Measurements from ENCODE around the gene E2F4. TPM values are rescaled to one million over a fixed set of nuclear protein-coding genes. Genes with fewer than 3 reads are reported as not detected.

E2F4 gene, protein sequence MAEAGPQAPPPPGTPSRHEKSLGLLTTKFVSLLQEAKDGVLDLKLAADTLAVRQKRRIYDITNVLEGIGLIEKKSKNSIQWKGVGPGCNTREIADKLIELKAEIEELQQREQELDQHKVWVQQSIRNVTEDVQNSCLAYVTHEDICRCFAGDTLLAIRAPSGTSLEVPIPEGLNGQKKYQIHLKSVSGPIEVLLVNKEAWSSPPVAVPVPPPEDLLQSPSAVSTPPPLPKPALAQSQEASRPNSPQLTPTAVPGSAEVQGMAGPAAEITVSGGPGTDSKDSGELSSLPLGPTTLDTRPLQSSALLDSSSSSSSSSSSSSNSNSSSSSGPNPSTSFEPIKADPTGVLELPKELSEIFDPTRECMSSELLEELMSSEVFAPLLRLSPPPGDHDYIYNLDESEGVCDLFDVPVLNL
- 123 and 140 TPM in 2 replicates for polyA plus RNA-seq (2014; cell fraction: cytosol; rRNA removed)
- polyA plus RNA-seq (2014; cell fraction: nucleus; rRNA removed) = 436 and 437 TPM in 2 replicates

- peak; percentile 87 for DNase-seq (ENCODE audit: low spot score)
Observed at GRCh38 chr16:67191995-67192681, at the start of gene E2F4. Gene E2F4 (plus strand): TSS chr16:67192155. CDS start chr16:67192228, 73 bp downstream.

DNA sequence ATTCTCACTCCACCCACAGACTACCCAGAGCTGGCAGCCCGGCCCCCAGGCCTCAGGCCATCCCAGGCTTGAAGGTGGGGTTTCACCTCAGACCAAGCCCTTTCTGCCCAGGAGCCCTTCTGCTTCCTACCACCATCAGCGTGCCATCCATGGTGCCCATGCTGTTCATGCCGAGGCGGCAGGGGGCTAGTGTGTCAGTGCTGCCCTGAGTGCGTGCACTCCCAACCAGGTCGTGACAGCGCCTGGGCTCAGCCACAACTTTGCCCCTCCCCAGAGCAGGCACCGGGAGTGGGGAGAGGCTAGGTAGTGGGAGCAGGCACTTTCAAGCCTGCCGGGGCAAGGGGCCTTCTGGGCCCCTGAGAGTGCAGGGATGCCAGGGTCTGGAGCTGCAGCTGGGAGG is 49.6 kb upstream of the E2F4 start:
- no peak for DNase-seq (ENCODE audit: low spot score)

DNA sequence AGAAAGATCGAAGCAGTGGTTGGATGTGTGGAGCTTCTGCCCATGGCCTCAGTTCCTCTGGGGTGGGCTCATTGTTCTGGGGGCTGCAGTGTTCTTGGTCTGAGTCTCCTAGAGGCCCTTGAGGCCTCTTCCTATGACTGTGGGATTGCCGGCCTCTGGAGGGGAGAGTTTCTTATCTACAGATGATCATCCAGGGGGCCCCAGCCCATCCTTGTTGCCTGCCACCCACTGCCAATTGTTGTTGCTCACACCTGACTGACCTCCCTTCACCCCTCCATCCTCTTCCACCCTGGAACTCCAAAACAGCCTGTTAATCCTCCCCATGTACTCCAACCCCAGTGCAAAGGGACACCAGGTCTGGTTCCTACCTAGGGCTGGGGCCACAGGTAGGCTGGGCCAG is 47.0 kb upstream of the E2F4 start:
- DNase-seq (ENCODE audit: low spot score) = no peak

DNA sequence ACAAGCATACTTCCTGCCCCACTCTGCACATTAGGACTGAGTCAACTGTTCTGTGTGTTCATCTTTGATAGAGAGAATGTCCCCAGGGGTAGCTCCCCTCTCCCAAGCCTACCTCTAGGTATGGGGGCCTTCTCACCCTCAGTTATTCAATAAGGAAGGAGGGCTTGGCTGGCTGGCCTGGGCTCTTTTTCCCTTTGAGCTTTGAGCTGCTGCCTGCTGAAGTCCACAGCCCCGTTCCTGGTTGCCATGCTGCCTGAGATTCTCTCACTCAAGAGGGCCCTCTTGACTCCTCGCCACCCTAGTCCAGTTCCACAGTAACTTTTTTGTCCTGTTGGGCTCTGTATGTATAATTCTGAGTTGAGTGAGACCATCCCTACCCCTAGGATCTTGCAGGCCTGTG is 46.2 kb upstream of the E2F4 start:
- no peak for DNase-seq (ENCODE audit: low spot score)

DNA sequence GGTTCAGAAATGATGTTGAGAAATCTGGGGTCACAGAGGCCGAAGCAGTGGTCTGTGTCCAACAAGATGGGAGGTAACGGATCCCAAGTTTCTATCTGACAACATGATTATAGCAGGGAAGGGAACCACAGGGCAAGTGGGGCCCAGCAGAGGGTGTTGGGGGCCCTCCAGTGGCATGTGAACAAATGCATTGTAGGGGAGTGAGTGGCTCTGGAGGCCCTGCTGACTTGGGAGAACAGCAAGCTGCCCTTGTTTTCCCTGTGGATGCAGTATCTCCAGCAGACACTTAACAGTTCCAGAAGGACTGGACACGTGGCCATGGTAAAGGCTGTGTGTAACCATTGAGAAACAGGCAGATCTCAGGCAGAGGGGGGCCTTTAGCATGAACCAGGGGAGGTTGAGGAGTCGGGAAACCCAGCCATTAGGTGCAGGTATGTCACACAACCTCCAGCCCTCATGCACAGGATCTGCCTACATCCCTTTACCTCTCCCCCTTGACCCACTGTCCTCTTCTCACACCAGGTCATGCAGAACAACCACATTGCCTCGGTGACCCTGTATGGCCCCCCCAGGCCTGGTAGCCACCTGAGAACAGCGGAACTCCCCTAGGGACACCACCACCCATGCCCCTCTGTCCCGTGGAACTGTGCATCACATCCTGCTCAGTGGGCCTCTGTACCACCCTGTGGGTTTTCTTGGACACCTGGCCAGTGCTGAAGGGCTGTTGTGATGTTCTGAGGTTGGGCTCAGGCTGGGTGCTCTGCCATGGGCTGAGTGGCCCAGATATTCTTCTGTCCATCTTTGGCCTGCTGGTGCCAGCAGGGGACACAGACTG is 45.2 kb upstream of the E2F4 start:
- DNase-seq (ENCODE audit: low spot score) = no peak

GRCh38 chr16:67147437-67148140 is 44.4 kb upstream of the E2F4 start:
- DNase-seq (ENCODE audit: low spot score) = no peak

DNA sequence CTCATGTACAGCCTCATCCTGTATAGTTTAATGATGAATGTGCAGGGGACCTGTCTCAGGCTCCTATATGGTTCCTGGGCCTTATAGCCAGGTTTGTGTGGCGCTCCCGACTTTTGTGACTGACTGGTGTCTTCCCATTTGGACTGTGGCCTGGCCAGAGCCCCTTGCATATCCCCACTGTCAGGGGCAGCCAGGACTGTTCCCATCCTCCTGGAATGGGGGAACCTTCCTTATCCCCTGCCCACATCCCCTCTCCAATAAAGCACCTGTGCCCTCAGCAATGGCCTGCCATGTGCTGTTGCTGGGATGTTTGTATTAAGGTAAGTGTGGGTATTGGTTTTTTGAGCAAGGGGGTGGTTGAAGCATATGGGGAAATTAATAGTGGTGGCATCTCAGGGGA is 43.7 kb upstream of the E2F4 start:
- DNase-seq (ENCODE audit: low spot score) = no peak

GRCh38 chr16:67148656-67149275 is 43.2 kb upstream of the E2F4 start:
- DNase-seq (ENCODE audit: low spot score) = no peak

DNA sequence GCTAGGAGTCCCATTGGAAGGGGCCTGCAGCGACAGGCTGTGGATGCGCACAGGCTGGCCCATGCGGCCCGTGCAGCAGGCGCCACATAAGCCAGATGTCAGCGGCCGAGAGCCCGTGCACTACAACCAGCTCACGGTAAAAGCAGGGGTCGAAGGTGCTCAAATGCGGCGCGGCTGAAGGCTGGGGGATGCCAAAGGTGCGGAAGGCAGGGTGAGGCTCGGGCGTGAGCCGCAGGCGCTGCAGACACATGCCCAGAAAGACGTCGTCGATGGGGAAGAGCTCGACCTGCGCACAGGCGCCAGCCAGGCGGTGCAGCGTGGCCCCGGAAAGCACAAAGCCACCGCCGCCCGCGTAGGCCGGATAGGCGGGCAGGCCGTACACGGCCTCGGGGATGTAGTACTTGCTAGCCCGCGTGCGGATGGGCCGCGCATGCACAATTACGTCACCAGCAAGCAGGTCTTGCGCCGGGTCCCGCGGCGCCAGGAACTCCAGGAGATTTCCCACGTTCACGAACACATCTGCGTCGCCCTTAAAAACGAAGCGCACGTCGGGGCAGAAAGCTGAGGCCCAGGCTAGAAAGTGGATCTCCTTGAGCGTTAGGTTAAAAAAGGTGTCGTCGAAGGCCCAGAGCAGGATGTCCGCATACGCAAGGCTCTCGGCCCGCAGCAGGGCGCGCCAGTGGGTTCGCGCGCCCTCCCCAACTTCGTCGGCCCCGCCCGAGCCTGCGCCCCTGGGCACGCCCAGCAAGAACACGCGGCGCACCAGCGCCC is 42.5 kb upstream of the E2F4 start:
- DNase-seq (ENCODE audit: low spot score) = no peak

GRCh38 chr16:67150047-67150832 is 41.7 kb upstream of the E2F4 start:
- DNase-seq (ENCODE audit: low spot score) = peak; percentile 86

DNA sequence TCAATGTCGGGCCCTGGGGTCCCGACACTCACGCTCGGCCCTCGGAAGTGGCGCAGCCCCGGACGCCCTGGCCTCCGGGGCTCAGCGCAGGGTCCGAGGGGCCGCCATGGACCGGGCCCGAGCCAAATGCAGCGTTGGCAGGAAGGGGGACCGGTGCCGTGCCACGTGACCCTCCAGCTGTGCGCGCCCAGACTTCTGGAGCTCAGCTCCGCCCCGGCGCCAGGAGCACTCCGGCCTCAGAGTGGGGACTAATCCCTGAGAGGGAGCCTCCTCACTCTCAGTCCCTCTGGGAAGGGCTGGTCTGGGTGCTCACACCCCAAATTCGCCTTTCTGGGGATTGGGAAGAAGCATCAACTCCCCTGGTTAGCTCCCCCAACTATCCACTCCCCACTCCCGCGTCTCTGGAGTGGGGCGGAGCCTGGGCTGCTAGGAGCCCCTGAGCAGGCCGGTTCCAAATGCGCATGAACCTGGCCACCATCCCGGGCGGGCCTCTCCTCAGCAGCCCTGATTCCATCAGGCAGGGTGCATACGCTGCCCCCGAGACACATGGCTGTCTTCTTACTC is 41.0 kb upstream of the E2F4 start, which contains the start of gene B3GNT9:
Gene B3GNT9, minus strand, starts transcription at position 166 of the 564 bp plus-strand sequence. CDS start 513 bp downstream, outside the sequence.
- peak; percentile 74 for DNase-seq (ENCODE audit: low spot score)

GRCh38 chr16:67151431-67152097 is 40.4 kb upstream of the E2F4 start:
- no peak for DNase-seq (ENCODE audit: low spot score)

DNA sequence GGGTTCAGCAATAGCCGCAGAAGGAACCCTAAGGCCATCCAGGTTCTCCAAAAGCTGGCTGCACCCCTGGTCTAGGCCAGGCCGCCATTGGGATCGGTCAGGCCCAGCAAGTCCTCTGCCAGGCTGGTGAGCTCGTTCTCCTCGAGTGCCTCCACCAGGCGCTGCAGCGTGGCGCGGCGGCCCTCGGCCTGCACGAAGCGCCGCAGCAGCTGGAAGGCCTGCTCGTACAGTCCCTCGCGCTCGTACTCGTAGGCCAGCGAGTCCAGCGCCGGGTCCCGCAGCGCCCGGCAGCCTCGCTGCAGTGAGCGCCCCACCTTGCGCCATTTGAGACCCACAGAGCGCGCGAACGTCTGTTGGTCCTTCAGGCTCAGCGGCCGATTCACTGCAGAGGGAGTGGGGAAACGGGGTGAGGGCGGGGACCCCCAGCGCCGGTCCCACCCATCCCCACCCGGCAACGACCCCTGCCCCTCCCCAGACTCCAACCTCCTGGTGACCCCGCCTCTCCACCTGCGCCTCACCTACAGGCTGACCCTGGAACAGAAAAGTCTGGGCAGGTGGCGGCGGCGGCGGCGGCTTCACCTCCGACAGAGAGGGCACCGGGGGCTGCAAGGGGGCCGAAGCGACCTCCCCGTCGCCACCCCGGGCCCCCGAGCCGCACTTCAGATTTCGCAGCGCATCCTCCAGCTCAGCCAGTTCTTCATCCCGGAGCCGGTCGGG is 37.2 kb upstream of the E2F4 start:
- DNase-seq (ENCODE audit: low spot score) = peak; percentile 55

GRCh38 chr16:67155295-67156142 is 36.4 kb upstream of the E2F4 start:
- DNase-seq (ENCODE audit: low spot score) = peak; percentile 77

- DNase-seq (ENCODE audit: low spot score) = no peak
Observed at GRCh38 chr16:67156143-67156844, 35.7 kb upstream of the E2F4 start.
